Putamen (tissue), 1 donor: ENCODE data around the gene TIE1.

Source experiments
- DNase-seq: peaks from one replicate; pipeline ENCODE4 v3.0.0-alpha.2; 2016; ENCODE audit warnings: low spot score

TIE1 gene

GRCh38 chr1:43300378-43301094 is at the start of gene TIE1:
TIE1 (plus strand) TSS chr1:43300982; CDS start chr1:43301072, 90 bp downstream.
- no peak for DNase-seq

DNA sequence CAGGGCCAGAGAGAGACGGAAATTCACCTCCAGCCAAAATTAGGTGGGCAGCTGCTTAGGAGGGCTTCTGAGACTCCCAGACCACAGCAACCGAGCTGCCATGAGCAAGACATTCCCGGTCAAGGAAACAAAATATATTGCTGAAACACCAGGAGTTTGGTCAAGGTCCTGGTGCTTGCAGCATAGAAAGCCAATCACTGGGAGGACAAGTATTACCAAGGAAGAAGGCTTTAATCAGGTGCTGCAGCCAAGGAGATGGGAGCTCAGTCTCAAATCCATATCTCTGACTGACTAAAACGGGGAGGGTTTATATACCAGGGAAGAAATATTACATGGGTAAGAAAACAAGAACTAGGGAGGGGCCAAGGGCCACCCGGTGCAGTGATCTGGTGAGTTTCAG is 49.8 kb upstream of the TIE1 start:
- DNase-seq, result no peak

- DNase-seq, result no peak
Observed at GRCh38 chr1:43252225-43252624, 48.6 kb upstream of the TIE1 start.

DNA sequence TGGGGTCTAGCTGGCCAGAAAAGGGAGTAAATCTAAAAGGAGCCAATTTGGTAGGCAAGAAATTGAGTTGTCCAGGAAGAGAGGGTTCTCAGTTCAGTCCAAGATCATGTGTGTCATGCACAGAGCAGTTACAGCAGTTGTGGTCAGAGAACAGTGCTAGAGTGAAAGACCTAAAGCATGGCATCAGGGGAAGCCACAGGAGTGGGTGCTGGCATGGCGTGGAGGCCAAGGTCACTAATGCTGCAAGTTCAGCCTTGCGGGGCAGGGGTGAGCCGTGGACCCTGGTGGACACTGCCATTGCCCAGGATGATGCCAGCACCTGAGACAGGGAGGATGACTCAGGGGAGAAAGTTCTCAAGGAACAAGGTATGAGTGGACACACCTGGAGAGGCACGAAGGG is 47.6 kb upstream of the TIE1 start:
- DNase-seq, result no peak

GRCh38 chr1:43253876-43254275 is 46.9 kb upstream of the TIE1 start:
- DNase-seq, result no peak

DNA sequence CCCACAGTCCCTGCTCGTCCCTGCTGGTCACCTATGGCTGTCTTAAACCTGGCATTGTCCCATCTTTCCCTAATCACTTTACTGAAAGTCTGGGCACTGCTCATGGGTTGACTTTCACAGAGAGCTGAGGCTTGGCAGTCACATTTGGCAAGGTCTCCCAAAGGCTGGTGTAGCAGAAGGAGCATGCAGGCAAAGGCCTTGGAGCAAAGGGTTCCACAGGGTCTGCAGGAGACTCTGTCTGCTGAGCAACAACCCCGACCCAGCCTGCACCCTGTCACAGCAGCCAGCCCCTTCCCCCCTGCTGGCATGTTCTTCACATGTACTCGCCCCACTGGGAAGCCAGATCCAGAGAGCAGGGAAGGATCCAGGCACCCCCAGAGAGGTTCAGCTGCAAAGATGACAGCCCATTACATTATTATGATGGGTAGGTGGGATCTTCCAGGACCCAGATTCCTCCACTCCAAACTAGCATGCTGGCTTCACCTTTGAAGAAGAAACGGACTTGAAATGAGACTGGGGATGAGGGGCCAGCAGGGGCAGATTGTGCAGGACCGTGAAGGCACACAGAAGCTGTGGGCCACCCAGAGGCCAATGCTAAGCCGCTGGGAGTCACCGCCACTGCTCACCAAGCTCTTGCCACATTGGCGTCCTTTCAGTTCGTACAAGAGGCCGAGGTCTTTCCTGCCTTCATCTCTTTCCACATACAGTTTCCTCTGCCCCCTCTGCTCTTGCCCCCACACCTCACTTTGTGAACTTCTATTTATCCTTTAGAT is 45.2 kb upstream of the TIE1 start:
- DNase-seq, result no peak

- no peak for DNase-seq
Observed at GRCh38 chr1:43256675-43257570, 43.9 kb upstream of the TIE1 start.

- DNase-seq, result no peak
Observed at GRCh38 chr1:43258370-43258769, 42.4 kb upstream of the TIE1 start.

GRCh38 chr1:43265431-43265830 is 35.4 kb upstream of the TIE1 start:
- DNase-seq, result no peak

GRCh38 chr1:43266881-43267280 is 33.9 kb upstream of the TIE1 start:
- no peak for DNase-seq

- no peak for DNase-seq
Observed at GRCh38 chr1:43267291-43267805, 33.4 kb upstream of the TIE1 start.

- DNase-seq, result no peak
Observed at GRCh38 chr1:43267818-43268425, 32.9 kb upstream of the TIE1 start.

- no peak for DNase-seq
Observed at GRCh38 chr1:43269627-43270375, 31.0 kb upstream of the TIE1 start, which contains the start of gene TMEM125. TMEM125 (plus strand) TSS chr1:43269983; CDS start chr1:43272723, 2,740 bp downstream.

DNA sequence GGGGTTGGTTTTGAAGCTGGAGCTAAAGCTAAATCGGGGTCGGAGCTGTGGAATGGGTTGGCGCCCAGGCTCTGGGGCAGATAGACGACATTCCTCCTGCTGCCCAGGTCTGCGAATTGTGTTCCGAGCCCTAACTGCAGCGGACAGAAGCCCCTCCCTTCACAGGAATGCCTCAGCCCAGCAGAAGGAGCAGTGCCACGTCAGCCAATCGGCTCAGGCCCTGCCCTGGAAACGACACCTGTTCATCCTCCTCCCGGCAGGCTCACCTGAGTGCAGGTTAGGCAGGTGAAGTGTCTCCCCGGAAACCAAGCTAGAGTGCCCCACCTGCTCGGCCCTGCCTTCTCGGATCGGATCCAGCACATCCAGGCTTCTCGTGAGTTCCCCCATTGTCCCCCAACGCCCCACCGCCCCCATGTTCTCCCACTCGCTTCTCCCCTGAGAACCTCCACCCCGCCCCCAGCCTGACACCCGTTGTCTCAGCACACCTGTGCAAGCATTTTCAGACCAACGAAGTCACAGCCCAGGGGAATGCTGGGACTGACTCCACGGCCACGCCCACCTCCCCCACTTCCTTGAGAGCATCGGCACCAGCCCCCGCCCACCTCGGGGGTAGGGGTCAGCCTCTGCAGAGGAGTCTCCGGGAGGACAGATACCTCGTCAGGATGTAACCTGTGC is 30.2 kb upstream of the TIE1 start:
- DNase-seq, result no peak

- no peak for DNase-seq
Observed at GRCh38 chr1:43271186-43272118, 29.3 kb upstream of the TIE1 start.

- peak; percentile 86 for DNase-seq
Observed at GRCh38 chr1:43272161-43272560, 28.6 kb upstream of the TIE1 start.

- no peak for DNase-seq
Observed at GRCh38 chr1:43272576-43273571, 27.9 kb upstream of the TIE1 start.

DNA sequence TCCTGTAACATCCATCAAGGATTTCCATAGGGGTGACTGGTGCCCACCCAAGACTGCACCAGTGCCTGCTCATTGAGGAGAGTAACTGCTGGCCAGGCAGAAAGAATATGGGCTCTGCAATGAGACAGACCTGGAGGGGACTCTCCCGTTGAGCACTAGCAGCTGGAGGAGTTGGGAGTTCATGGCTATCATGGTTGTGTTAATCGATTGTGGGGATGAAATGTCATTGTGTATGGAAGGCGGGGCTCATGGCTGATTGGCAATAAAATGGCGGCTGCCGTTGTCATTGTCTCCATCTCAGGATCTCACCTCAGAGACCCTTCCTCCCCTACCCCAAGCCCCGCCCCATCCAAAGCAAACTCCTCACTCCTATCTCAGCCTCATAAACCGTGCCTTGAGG is 27.1 kb upstream of the TIE1 start:
- DNase-seq, result no peak
